GM18519 (cell line): ENCODE results near the gene TTC16.

Experiments used
- ATAC-seq: cut with Tn5 transposase; IDR thresholded peaks from one replicate; pipeline ENCODE4 v1.9.1; 2021; ENCODE audit warnings: mild to moderate bottlenecking, moderate library complexity; ENCODE audit not compliant: unreplicated experiment, low FRiP score

TTC16 gene

GRCh38 chr9:127716412-127716811 lies 533 bp downstream of the TTC16 start:
- no peak for ATAC-seq

- no peak for ATAC-seq
Observed at GRCh38 chr9:127717766-127718165, 1.9 kb downstream of the TTC16 start.

GRCh38 chr9:127720031-127720864 lies 4.4 kb downstream of the TTC16 start:
- ATAC-seq = no peak

- no peak for ATAC-seq
Observed at GRCh38 chr9:127720865-127721227, 5.0 kb downstream of the TTC16 start.

- no peak for ATAC-seq
Observed at GRCh38 chr9:127721391-127721821, 5.5 kb downstream of the TTC16 start.

GRCh38 chr9:127722055-127722745 lies 6.3 kb downstream of the TTC16 start:
- ATAC-seq = no peak

- ATAC-seq = no peak
Observed at GRCh38 chr9:127723013-127723412, 7.1 kb downstream of the TTC16 start.

GRCh38 chr9:127723444-127723843 lies 7.6 kb downstream of the TTC16 start:
- no peak for ATAC-seq

GRCh38 chr9:127724012-127724411 lies 8.1 kb downstream of the TTC16 start:
- ATAC-seq = no peak

GRCh38 chr9:127726871-127727270 lies 11.0 kb downstream of the TTC16 start:
- no peak for ATAC-seq

- ATAC-seq = no peak
Observed at GRCh38 chr9:127728808-127729207, 12.9 kb downstream of the TTC16 start.

GRCh38 chr9:127729522-127730256 lies 13.8 kb downstream of the TTC16 start:
- ATAC-seq = no peak

- no peak for ATAC-seq
Observed at GRCh38 chr9:127730262-127730661, 14.4 kb downstream of the TTC16 start.

- ATAC-seq = no peak
Observed at GRCh38 chr9:127730799-127731410, 15.0 kb downstream of the TTC16 start.

GRCh38 chr9:127731938-127732337 lies 16.1 kb downstream of the TTC16 start:
- no peak for ATAC-seq

GRCh38 chr9:127732444-127732843 lies 16.6 kb downstream of the TTC16 start:
- ATAC-seq = no peak

- no peak for ATAC-seq
Observed at GRCh38 chr9:127733614-127734013, 17.7 kb downstream of the TTC16 start.

GRCh38 chr9:127734247-127734746 lies 18.4 kb downstream of the TTC16 start:
- ATAC-seq = no peak

GRCh38 chr9:127734747-127735529 lies 19.1 kb downstream of the TTC16 start, which contains the start of gene TOR2A:
TSS of gene TOR2A (minus strand) at chr9:127735294. CDS start at chr9:127735270, 24 bp downstream.
- ATAC-seq = peak; percentile 66
